Mesenchymal stem cell (in vitro differentiated cells and primary cell): ENCODE data around the gene SFT2D3.

ENCODE experiments used
- DNase-seq: peaks from one replicate; pipeline ENCODE4 v3.0.0-alpha.2; 2013
- H2AFZ ChIP-seq: one replicate; pipeline ENCODE4 v1.6.1; 2013; ENCODE audit warnings: low read depth, mild to moderate bottlenecking, control low read depth, inconsistent platforms, low read length, moderate library complexity
- H2AK5ac ChIP-seq: 2 replicates; pipeline ENCODE4 v1.6.1; 2013; ENCODE audit warnings: low read length, moderate library complexity, mild to moderate bottlenecking, inconsistent platforms; ENCODE audit not compliant: severe bottlenecking
- H2BK120ac ChIP-seq: one replicate; pipeline ENCODE4 v1.6.1; 2013; ENCODE audit warnings: low read depth, mild to moderate bottlenecking, inconsistent platforms, low read length, moderate library complexity
- H2BK12ac ChIP-seq, 2 experiments: one replicate each; pipeline ENCODE4 v1.6.1; 2013; ENCODE audit warnings: inconsistent platforms in 2 of 2, low read length in 2 of 2, mild to moderate bottlenecking in 2 of 2, moderate library complexity in 2 of 2, control low read depth in 1 of 2
- H2BK15ac ChIP-seq: one replicate; pipeline ENCODE4 v1.6.1; 2013; ENCODE audit warnings: mild to moderate bottlenecking, low read depth, inconsistent platforms; ENCODE audit not compliant: poor library complexity, severe bottlenecking
- H2BK5ac ChIP-seq: 2 replicates; pipeline ENCODE4 v1.6.1; 2013; ENCODE audit warnings: low read depth, mild to moderate bottlenecking, low read length, control low read depth, inconsistent platforms; ENCODE audit not compliant: poor library complexity, severe bottlenecking
- H3K14ac ChIP-seq, 2 experiments: one replicate each; pipeline ENCODE4 v1.6.1; 2013; ENCODE audit warnings: inconsistent platforms in 2 of 2, low read length in 2 of 2, control low read depth in 1 of 2, mild to moderate bottlenecking in 1 of 2, moderate library complexity in 1 of 2
- H3K18ac ChIP-seq, 2 experiments: one replicate each; pipeline ENCODE4 v1.6.1; 2013; ENCODE audit warnings: inconsistent platforms in 2 of 2, low read length in 2 of 2, control low read depth in 1 of 2, low read depth in 1 of 2, mild to moderate bottlenecking in 1 of 2
- H3K23ac ChIP-seq, 2 experiments: one replicate each; pipeline ENCODE4 v1.6.1; 2013; ENCODE audit warnings: inconsistent platforms in 2 of 2, low read length in 2 of 2, mild to moderate bottlenecking in 2 of 2, moderate library complexity in 2 of 2, control low read depth in 1 of 2
- H3K27ac ChIP-seq: 2 replicates; pipeline ENCODE4 v1.5.1; 2013; ENCODE audit warnings: mild to moderate bottlenecking, moderate library complexity, low read length, control low read depth, inconsistent platforms; ENCODE audit not compliant: poor library complexity, severe bottlenecking
- H3K27me3 ChIP-seq, 2 experiments: 2 replicates each; pipeline versions ENCODE4 v1.6.1 to v1.7.0; 2013; ENCODE audit warnings: low read length in 2 of 2, mild to moderate bottlenecking in 2 of 2, moderate library complexity in 2 of 2, control low read depth in 1 of 2, inconsistent platforms in 1 of 2; ENCODE audit not compliant: control insufficient read depth in 1 of 2, insufficient read depth in 1 of 2
- H3K36me3 ChIP-seq, 2 experiments: 2 replicates each; pipeline versions ENCODE4 v1.6.1 to v1.7.0; 2013; ENCODE audit warnings: low read length in 2 of 2, control low read depth in 1 of 2, inconsistent platforms in 1 of 2, low read depth in 1 of 2, mild to moderate bottlenecking in 1 of 2; ENCODE audit not compliant: insufficient read depth in 2 of 2, control insufficient read depth in 1 of 2
- H3K4ac ChIP-seq, 2 experiments: one replicate each; pipeline ENCODE4 v1.6.1; 2013; ENCODE audit warnings: inconsistent platforms in 2 of 2, low read length in 2 of 2, mild to moderate bottlenecking in 2 of 2, moderate library complexity in 2 of 2, control low read depth in 1 of 2, low read depth in 1 of 2
- H3K4me1 ChIP-seq: 2 replicates; pipeline ENCODE4 v1.6.1; 2013; ENCODE audit warnings: low read depth, low read length, control low read depth; ENCODE audit not compliant: control insufficient read depth, insufficient read depth
- H3K4me2 ChIP-seq: 2 replicates; pipeline ENCODE4 v1.6.1; 2013; ENCODE audit warnings: low read length, mild to moderate bottlenecking, inconsistent platforms; ENCODE audit not compliant: poor library complexity, severe bottlenecking
- H3K4me3 ChIP-seq, 2 experiments: 2 replicates each; pipeline versions ENCODE4 v1.5.1 to v1.7.0; 2013; ENCODE audit warnings: low read length in 2 of 2, mild to moderate bottlenecking in 2 of 2, control low read depth in 1 of 2, low read depth in 1 of 2; ENCODE audit not compliant: insufficient read depth in 1 of 2
- H3K79me1 ChIP-seq: replicated peaks from 2 replicates; pipeline ENCODE4 v1.6.1; 2013; ENCODE audit warnings: mild to moderate bottlenecking, control low read depth, low read length, inconsistent platforms; ENCODE audit not compliant: poor library complexity, severe bottlenecking
- H3K9ac ChIP-seq: 2 replicates; pipeline ENCODE4 v1.7.0; 2013; ENCODE audit warnings: mild to moderate bottlenecking, low read length, moderate library complexity
- H3K9me3 ChIP-seq: 2 replicates; pipeline ENCODE4 v1.7.0; 2013; ENCODE audit warnings: mild to moderate bottlenecking, low read length; ENCODE audit not compliant: control insufficient read depth
- H4K8ac ChIP-seq: one replicate; pipeline ENCODE4 v1.6.1; 2013; ENCODE audit warnings: inconsistent platforms, mild to moderate bottlenecking, low read length, moderate library complexity
- H4K91ac ChIP-seq: one replicate; pipeline ENCODE4 v1.6.1; 2013; ENCODE audit warnings: mild to moderate bottlenecking, low read length, inconsistent platforms
- WGBS: methylation state at CpG from one replicate; pipeline ENCODE4 v1.1.7; 2013; ENCODE audit warnings: mixed read lengths; 5-methylcytosine and 5-hydroxymethylcytosine counted together

SFT2D3 gene

DNA sequence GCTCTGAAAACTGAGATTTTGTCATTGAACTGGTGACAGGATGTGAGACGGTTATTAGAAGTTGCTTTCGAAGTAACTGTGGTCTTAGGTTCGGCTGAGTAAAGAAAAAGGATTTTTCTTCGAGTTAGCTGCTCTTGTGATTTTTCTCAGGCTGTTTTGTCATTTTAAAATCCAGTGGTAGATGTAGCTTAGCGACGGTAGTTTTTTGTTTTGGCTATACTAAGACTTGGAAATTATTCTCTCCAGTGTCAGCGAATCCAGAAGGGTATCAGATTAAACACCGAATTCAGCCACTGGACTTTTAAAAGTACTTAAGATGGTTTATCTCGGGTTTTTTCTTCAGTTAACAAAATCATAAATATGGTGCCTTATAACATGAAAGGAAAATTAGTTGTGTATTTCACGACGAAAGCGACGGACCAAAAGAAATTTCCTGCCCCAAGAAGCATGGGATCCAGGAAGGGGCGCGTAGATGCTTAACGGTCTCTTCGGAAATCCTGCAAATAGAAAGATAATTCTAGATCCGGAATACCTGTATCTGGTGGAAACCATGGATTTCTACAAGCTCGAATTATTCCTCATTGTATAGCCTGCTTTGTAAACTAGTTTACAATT, 1.2 kb downstream of the SFT2D3 start:
- H2BK5ac ChIP-seq, result no peak overlapping the region
- H3K79me1 ChIP-seq, result peaks cover 16% of the 10 kb centered on the region
- peak overlapping the region; percentile 91 to 98 for H3K18ac ChIP-seq
- peak overlapping the region; percentile 53 to 74 for H3K23ac ChIP-seq
- H3K4me3 ChIP-seq, result peak overlapping the region; percentile 78 to 92
- H3K4ac ChIP-seq, result peak overlapping the region; percentile 67 to 86
- H2AK5ac ChIP-seq, result no peak overlapping the region
- peak overlapping the region; percentile 67 for H2BK15ac ChIP-seq
- no peak overlapping the region for H2BK12ac ChIP-seq
- peaks cover 12 to 21% of the 10 kb centered on the region in 2 experiments for H3K36me3 ChIP-seq
- peak overlapping the region; percentile 58 for H3K27ac ChIP-seq
- no peaks in the 10 kb centered on the region for H3K27me3 ChIP-seq
- H4K8ac ChIP-seq, result peak overlapping the region; percentile 92
- peaks cover 13% of the 10 kb centered on the region for H3K4me1 ChIP-seq
- H3K9ac ChIP-seq, result peak overlapping the region; percentile 95
- H2BK120ac ChIP-seq, result no peak overlapping the region
- H3K9me3 ChIP-seq, result no peaks in the 10 kb centered on the region
- no peak overlapping the region for H4K91ac ChIP-seq
- no peak overlapping the region for H3K14ac ChIP-seq
- 70% methylated on average over 16 of the region's 19 CpGs for WGBS
- H3K4me2 ChIP-seq, result peak overlapping the region; percentile 86
- no peak for DNase-seq
- H2AFZ ChIP-seq, result no peak overlapping the region

- H3K18ac ChIP-seq, result no peak overlapping the region
- no peak overlapping the region for H3K4ac ChIP-seq
- H2AK5ac ChIP-seq, result no peak overlapping the region
- no peak overlapping the region for H3K27ac ChIP-seq
- no peak overlapping the region for H3K14ac ChIP-seq
- H3K79me1 ChIP-seq, result peaks cover 16% of the 10 kb centered on the region
- H3K9me3 ChIP-seq, result no peaks in the 10 kb centered on the region
- peaks cover 15% of the 10 kb centered on the region for H3K4me1 ChIP-seq
- H3K4me2 ChIP-seq, result no peak overlapping the region
- peak overlapping the region; percentile 95 for H3K9ac ChIP-seq
- no peak overlapping the region for H2BK120ac ChIP-seq
- no peak overlapping the region for H2BK15ac ChIP-seq
- no peaks in the 10 kb centered on the region for H3K27me3 ChIP-seq
- H2AFZ ChIP-seq, result no peak overlapping the region
- no peak overlapping the region for H4K8ac ChIP-seq
- H3K23ac ChIP-seq, result no peak overlapping the region
- peak overlapping the region in 1 of 2 experiments; percentile 92 for H3K4me3 ChIP-seq
- H2BK12ac ChIP-seq, result no peak overlapping the region
- 85% methylated on average over 4 of the region's 5 CpGs for WGBS
- DNase-seq, result no peak
- no peak overlapping the region for H2BK5ac ChIP-seq
- no peak overlapping the region for H4K91ac ChIP-seq
- H3K36me3 ChIP-seq, result peaks cover 20 to 29% of the 10 kb centered on the region in 2 experiments
Measured at GRCh38 chr2:127703282-127703681, 2.0 kb downstream of the SFT2D3 start.

GRCh38 chr2:127704641-127705390, 3.5 kb downstream of the SFT2D3 start:
- Histone ChIP-seq H3K4me1 (peaks cover 16% of the 10 kb centered on the region), H3K79me1 (peaks cover 19% of the 10 kb centered on the region), H3K14ac (no peak overlapping the region), H4K8ac (no peak overlapping the region), H2AK5ac (no peak overlapping the region), H3K9me3 (no peaks in the 10 kb centered on the region), H4K91ac (no peak overlapping the region), H3K4ac (no peak overlapping the region), H3K23ac (no peak overlapping the region), H3K27ac (no peak overlapping the region), H3K36me3 (peaks cover 33 to 44% of the 10 kb centered on the region in 2 experiments), H3K18ac (no peak overlapping the region), H2BK5ac (no peak overlapping the region), H3K4me2 (no peak overlapping the region), H2AFZ (no peak overlapping the region), H2BK15ac (no peak overlapping the region), H2BK120ac (no peak overlapping the region), H3K9ac (peak overlapping the region; percentile 68), H2BK12ac (no peak overlapping the region), H3K27me3 (no peaks in the 10 kb centered on the region), H3K4me3 (peak overlapping the region in 1 of 2 experiments; percentile 7)
- DNase-seq, result no peak
- 91% methylated on average over 5 of the region's 5 CpGs for WGBS

- peaks cover 37 to 51% of the 10 kb centered on the region in 2 experiments for H3K36me3 ChIP-seq
- no peak overlapping the region for H3K27ac ChIP-seq
- H3K4ac ChIP-seq, result no peak overlapping the region
- no peak overlapping the region for H4K8ac ChIP-seq
- H2AFZ ChIP-seq, result no peak overlapping the region
- H3K4me2 ChIP-seq, result no peak overlapping the region
- DNase-seq, result peak; percentile 7
- no peak overlapping the region for H3K14ac ChIP-seq
- no peak overlapping the region for H2AK5ac ChIP-seq
- no peak overlapping the region for H2BK15ac ChIP-seq
- peaks cover 17% of the 10 kb centered on the region for H3K4me1 ChIP-seq
- no peak overlapping the region for H3K23ac ChIP-seq
- H3K9me3 ChIP-seq, result no peaks in the 10 kb centered on the region
- no peak overlapping the region for H3K4me3 ChIP-seq
- H3K18ac ChIP-seq, result no peak overlapping the region
- H2BK12ac ChIP-seq, result no peak overlapping the region
- H3K27me3 ChIP-seq, result no peaks in the 10 kb centered on the region
- no peak overlapping the region for H2BK120ac ChIP-seq
- 98% methylated on average over 5 of the region's 5 CpGs for WGBS
- no peak overlapping the region for H4K91ac ChIP-seq
- peak overlapping the region; percentile 68 for H3K9ac ChIP-seq
- H3K79me1 ChIP-seq, result peaks cover 21% of the 10 kb centered on the region
- no peak overlapping the region for H2BK5ac ChIP-seq
Measured at GRCh38 chr2:127705391-127706065, 4.2 kb downstream of the SFT2D3 start.
